Gastrocnemius medialis (tissue), 4 donors: ENCODE results near the gene AGTRAP. TPM values are rescaled to one million over a fixed set of nuclear protein-coding genes. Genes with fewer than 3 reads are reported as not detected.
A peak's percentile ranks its signal among the peaks of the same experiment; 100 is the strongest.

Experiments
- ATAC-seq, 2 donors: fragments of 150-250 bp; one replicate each; pipeline ENCODE4 v1.9.1; 2016
- DNase-seq, 2 donors: peaks; one replicate each; pipeline ENCODE4 v3.0.0-alpha.2; 2019
- H3K27ac ChIP-seq, 4 donors: fragments of 200-600 bp; sonication (generic); 1 replicate in 1 of 4; 2 replicates in 3 of 4; pipeline ENCODE4 v1.5.1; 2016 to 2018; ENCODE audit warnings: mild to moderate bottlenecking in 2 of 4, moderate library complexity in 1 of 4
- H3K27me3 ChIP-seq, 3 donors: fragments of 200-600 bp; sonication (generic) in 2 of 3; 1 replicate in 1 of 3; 2 replicates in 2 of 3; pipeline versions ENCODE4 v1.5.1 to v1.6.0; 2016 to 2019; ENCODE audit warnings: mild to moderate bottlenecking in 1 of 3, moderate library complexity in 1 of 3
- H3K36me3 ChIP-seq, 2 donors: fragments of 200-600 bp; sonication (generic) in 1 of 2; one replicate each; pipeline ENCODE4 v1.5.1; 2017 to 2018
- H3K4me1 ChIP-seq, 2 donors: fragments of 200-600 bp; sonication (generic) in 1 of 2; one replicate each; pipeline ENCODE4 v1.5.1; 2016 to 2017; ENCODE audit warnings: mild to moderate bottlenecking in 2 of 2
- H3K4me3 ChIP-seq, 4 donors: fragments of 200-600 bp; sonication (generic) in 3 of 4; 1 replicate in 1 of 4; 2 replicates in 3 of 4; pipeline ENCODE4 v1.5.1; 2016 to 2019; ENCODE audit warnings: mild to moderate bottlenecking in 2 of 4
- H3K9me3 ChIP-seq, 3 donors: fragments of 200-600 bp; sonication (generic) in 2 of 3; 1 replicate in 1 of 3; 2 replicates in 2 of 3; pipeline ENCODE4 v1.5.1; 2016 to 2019
- POLR2A ChIP-seq, 2 donors: fragments of 450-650 bp; IDR thresholded peaks; one replicate each; pipeline ENCODE4 v1.6.1; 2017; ENCODE audit warnings: antibody characterized with exemption in 2 of 2, mild to moderate bottlenecking in 2 of 2, moderate library complexity in 2 of 2
- in situ Hi-C, 4 donors: fragments of 200-750 bp; cut with MboI; loops; one replicate each; pipeline versions ENCODE4 v1.15.0 to v1.8.0; 2017; ENCODE audit warnings: low sequenced_read_pairs in 4 of 4
- intact Hi-C: fragments of 100-400 bp; cut with DNase I; formaldehyde crosslinking; loops from one replicate; pipeline ENCODE4 v1.15.1; 2023; ENCODE audit warnings: low total_unique reads
- total RNA-seq, 4 donors: library from RNA; depleted of rRNA; stranded (reverse); fragments of >200 nt; gene quantifications; one replicate each; pipeline versions ENCODE4 v1.1.0 to v1.2.3, GENCODE V29; 2016
- TF ChIP-seq, protein P1 (sequence below), 5 experiments: fragments of 450-650 bp in 3 of 5; fragments of 200-600 bp in 2 of 5; sonication (generic) in 2 of 5; IDR thresholded peaks in 4 of 5; conservative IDR thresholded peaks in 1 of 5; 1 replicate in 4 of 5; 2 replicates in 1 of 5; pipeline ENCODE4 v1.5.1; 2016 to 2019; ENCODE audit warnings: antibody characterized with exemption in 5 of 5, mild to moderate bottlenecking in 3 of 5, moderate library complexity in 3 of 5

AGTRAP gene
- total RNA-seq, 4 donors from 2014 or later = 37.8 to 144 (median 103) TPM

DNA sequence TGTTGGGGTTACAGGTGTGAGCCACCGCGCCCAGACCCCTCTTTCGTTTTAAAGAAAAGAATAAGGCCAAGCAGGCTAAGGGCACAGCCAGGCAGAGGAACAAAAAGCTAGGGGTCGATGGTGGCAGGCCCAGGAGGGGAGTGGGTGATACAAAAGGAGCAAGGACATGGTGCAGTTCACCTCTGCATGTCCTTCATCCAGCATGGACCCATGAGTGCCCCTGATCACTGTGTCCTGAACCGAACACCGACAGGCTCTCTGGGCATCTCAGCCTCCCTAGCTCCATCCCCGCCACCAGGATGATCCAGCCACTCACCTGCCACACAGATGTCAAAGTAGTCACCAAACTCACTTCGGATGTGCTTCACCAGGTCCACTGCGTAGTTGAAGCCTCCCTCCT is 64.0 kb downstream of the AGTRAP start:
- no peak overlapping the region for H3K4me3 ChIP-seq
- intact Hi-C loops = loop anchor here (5.0 kb wide), 1 partner anchor 82 kb away; no protein-coding TSS in a partner anchor
- H3K27me3 ChIP-seq = no peaks in the 10 kb centered on the region
- H3K4me1 ChIP-seq = peaks cover 35 to 54% of the 10 kb centered on the region in 2 donors
- peaks cover 0 to 38% of the 10 kb centered on the region in 2 donors for H3K36me3 ChIP-seq
- DNase-seq = peak in 1 of 2 donors; percentile 5
- in situ Hi-C loops = no loop called here
- TF ChIP-seq POLR2A (IDR thresholded peaks at IDR 0.05) = no peak
- TF ChIP-seq, protein P1, sequence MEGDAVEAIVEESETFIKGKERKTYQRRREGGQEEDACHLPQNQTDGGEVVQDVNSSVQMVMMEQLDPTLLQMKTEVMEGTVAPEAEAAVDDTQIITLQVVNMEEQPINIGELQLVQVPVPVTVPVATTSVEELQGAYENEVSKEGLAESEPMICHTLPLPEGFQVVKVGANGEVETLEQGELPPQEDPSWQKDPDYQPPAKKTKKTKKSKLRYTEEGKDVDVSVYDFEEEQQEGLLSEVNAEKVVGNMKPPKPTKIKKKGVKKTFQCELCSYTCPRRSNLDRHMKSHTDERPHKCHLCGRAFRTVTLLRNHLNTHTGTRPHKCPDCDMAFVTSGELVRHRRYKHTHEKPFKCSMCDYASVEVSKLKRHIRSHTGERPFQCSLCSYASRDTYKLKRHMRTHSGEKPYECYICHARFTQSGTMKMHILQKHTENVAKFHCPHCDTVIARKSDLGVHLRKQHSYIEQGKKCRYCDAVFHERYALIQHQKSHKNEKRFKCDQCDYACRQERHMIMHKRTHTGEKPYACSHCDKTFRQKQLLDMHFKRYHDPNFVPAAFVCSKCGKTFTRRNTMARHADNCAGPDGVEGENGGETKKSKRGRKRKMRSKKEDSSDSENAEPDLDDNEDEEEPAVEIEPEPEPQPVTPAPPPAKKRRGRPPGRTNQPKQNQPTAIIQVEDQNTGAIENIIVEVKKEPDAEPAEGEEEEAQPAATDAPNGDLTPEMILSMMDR (IDR thresholded peaks at IDR 0.05 in 4 of 5, conservative IDR thresholded peaks at IDR 0.05 in 1 of 5) = no peak
- ATAC-seq = no peak
- no peaks in the 10 kb centered on the region for H3K9me3 ChIP-seq
- H3K27ac ChIP-seq = peak overlapping the region; percentile 92 to 99 (median 96)

- intact Hi-C loops = loop anchor here (5.0 kb wide), 1 partner anchor 82 kb away; no protein-coding TSS in a partner anchor
- peaks cover 36 to 51% of the 10 kb centered on the region in 2 donors for H3K4me1 ChIP-seq
- no peak for DNase-seq
- no peaks in the 10 kb centered on the region for H3K27me3 ChIP-seq
- peaks cover 0 to 34% of the 10 kb centered on the region in 2 donors for H3K36me3 ChIP-seq
- peak overlapping the region; percentile 92 to 99 (median 96) for H3K27ac ChIP-seq
- H3K9me3 ChIP-seq = no peaks in the 10 kb centered on the region
- no peak overlapping the region for H3K4me3 ChIP-seq
- no peak for ATAC-seq
- TF ChIP-seq, protein P1 (IDR thresholded peaks at IDR 0.05 in 4 of 5, conservative IDR thresholded peaks at IDR 0.05 in 1 of 5) = no peak
- TF ChIP-seq POLR2A (IDR thresholded peaks at IDR 0.05) = no peak
- in situ Hi-C loops = no loop called here
Measured at GRCh38 chr1:11800391-11800755, 64.4 kb downstream of the AGTRAP start.

Other genes with a start within 250 kb of the AGTRAP start
- 10 to 100 TPM in 1 of 4 donors, 1 to 10 TPM in 3; 2.0 to 20.8 (median 4.8) TPM for gene FBXO2, start 81.7 kb upstream of the AGTRAP start, total RNA-seq
- gene FBXO44, start 81.3 kb upstream of the AGTRAP start, total RNA-seq = 1 to 10 TPM; 1.7 to 9.4 (median 5.4) TPM
- 10 to 100 TPM; 15.7 to 34.4 (median 25.5) TPM for gene FBXO6, start 71.9 kb upstream of the AGTRAP start, total RNA-seq
- gene MAD2L2, start 55.0 kb upstream of the AGTRAP start, total RNA-seq = 10 to 100 TPM; 41.2 to 57.4 (median 46.9) TPM
- gene DRAXIN, start 44.4 kb upstream of the AGTRAP start, total RNA-seq = not detected
- 1 to 10 TPM in 1 of 4 donors, under 1 TPM in 1, not detected in 2; 1.00 to 1.4 TPM for gene C1orf167, start 26.1 kb downstream of the AGTRAP start, total RNA-seq
- 10 to 100 TPM; 10.2 to 24.7 (median 18.1) TPM for gene MTHFR, start 69.8 kb downstream of the AGTRAP start, total RNA-seq
- 10 to 100 TPM in 1 of 4 donors, 1 to 10 TPM in 3; 7.1 to 11.9 (median 9.5) TPM for gene CLCN6, start 70.1 kb downstream of the AGTRAP start, total RNA-seq
- gene NPPA, start 111.6 kb downstream of the AGTRAP start, total RNA-seq = 1 to 10 TPM in 2 of 4 donors, under 1 TPM in 1, not detected in 1; 0.53 to 4.2 (median 1.9) TPM
- not detected for gene NPPB, start 122.8 kb downstream of the AGTRAP start, total RNA-seq
- gene KIAA2013, start 190.3 kb downstream of the AGTRAP start, total RNA-seq = 100 to 1,000 TPM in 1 of 4 donors, 10 to 100 TPM in 3; 71.0 to 126 (median 85.1) TPM
- 10 to 100 TPM; 23.9 to 66.5 (median 54.8) TPM for gene PLOD1, start 198.6 kb downstream of the AGTRAP start, total RNA-seq
- gene MFN2, start 244.3 kb downstream of the AGTRAP start, total RNA-seq = 100 to 1,000 TPM; 176 to 282 (median 217) TPM